Measurements from ENCODE around the gene ATP11C. TPM values are rescaled to one million over a fixed set of nuclear protein-coding genes. Genes with fewer than 3 reads are reported as not detected.
A peak's percentile ranks its signal among the peaks of the same experiment; 100 is the strongest.

ATP11C gene
- total RNA-seq (2013; cell fraction: nucleolus; rRNA removed) = 74.3 and 78.5 TPM in 2 replicates
- total RNA-seq (2014; rRNA removed) = 41.4 and 52.4 TPM in 2 replicates
- 43.9 and 44.0 TPM in 2 replicates for total RNA-seq (2014; rRNA removed; fragmentation: Illumina TruSeq; extraction: Trizol)
- total RNA-seq (2021) = 30.5 and 31.5 TPM in 2 replicates
- 10.2 TPM for polyA plus RNA-seq (2011; ENCODE audit: low read depth)
- polyA plus RNA-seq (2011; rRNA removed) = 36.6 and 57.4 TPM in 2 replicates
- polyA plus RNA-seq (2011; cell fraction: cytosol; rRNA removed) = 10.2 and 12.1 TPM in 2 replicates
- polyA plus RNA-seq (2011; cell fraction: nucleus; rRNA removed) = 24.0 and 24.8 TPM in 2 replicates
- polyA plus RNA-seq (2012) = 16.2 and 18.6 TPM in 2 replicates
- polyA plus RNA-seq (2014; fragmentation: Illumina TruSeq; extraction: Trizol) = 29.1 and 38.2 TPM in 2 replicates
- 10 to 100 TPM; 16.2 to 19.1 TPM for polyA plus RNA-seq (2014; fragmentation: Nextera tagmentation; extraction: Ambion mirVana)
- 20.4 and 22.0 TPM in 2 replicates for polyA plus RNA-seq (2014; rRNA removed)
- polyA plus RNA-seq (2016; fragmentation: Nextera tagmentation; extraction: Ambion mirVana) = 10 to 100 TPM; 16.4 to 18.2 TPM
- polyA minus RNA-seq (2011; rRNA and poly(A)+ RNA removed) = 29.5 and 42.8 TPM in 2 replicates
- polyA minus RNA-seq (2011; cell fraction: cytosol; rRNA and poly(A)+ RNA removed) = 20.7 and 25.9 TPM in 2 replicates
- 44.0 and 51.5 TPM in 2 replicates for polyA minus RNA-seq (2011; cell fraction: nucleus; rRNA and poly(A)+ RNA removed)
- Bru-seq, nascent RNA = percentile 71 among the genes with signal in this experiment
- BruChase-seq, experiment 1, labeled RNA remaining after a 6-hour chase = percentile 76 among the genes with signal in this experiment
- percentile 77 among the genes with signal in this experiment for BruChase-seq, experiment 2, labeled RNA remaining after a 2-hour chase
- long read RNA-seq, experiment 1, partial matches to known transcripts = 5 of 10 reads
- long read RNA-seq, experiment 1, other reads (novel, unspliced or antisense) = 5 of 10 reads
- long read RNA-seq, experiment 2, partial matches to known transcripts = 49 of 91 reads
- long read RNA-seq, experiment 2, other reads (novel, unspliced or antisense) = 41 of 91 reads

- DNase-seq (ENCODE audit: low read depth, low spot score) (peak; percentile 46), FAIRE-seq (peak; percentile 35), ATAC-seq (peak; percentile 82)
- CTCF ChIA-PET = interaction anchor here (0.6 to 1.7 kb wide), 6 partner anchors 107 to 374 kb away, joined by 3 to 5 read pairs (median 4); no protein-coding TSS in a partner anchor
- H3K4me3 ChIP-seq = peak within 1 kb of the TSS; percentile 79
- POLR2A ChIA-PET = no interaction called here
- intact Hi-C loops (cut with micrococcal nuclease; ENCODE audit: unreplicated experiment) = loop anchor here (5.0 to 10.0 kb wide), 5 partner anchors 41 to 381 kb away; no protein-coding TSS in a partner anchor
- H3K9ac ChIP-seq (ENCODE audit: control insufficient read depth, insufficient read depth, low read length) = peak within 1 kb of the TSS; percentile 73
- no peaks in the 10 kb centered on the region for H3K4me1 ChIP-seq (ENCODE audit: control insufficient read depth, insufficient read depth, low read length)
- H4K20me1 ChIP-seq (ENCODE audit: control insufficient read depth, insufficient read depth) = no peaks in the 10 kb centered on the region
- H3K9me3 ChIP-seq (replicated peaks; ENCODE audit: control insufficient read depth, insufficient read depth, low read length) = no peaks in the 10 kb centered on the region
- H3K27ac ChIP-seq (ENCODE audit: control insufficient read depth, insufficient read depth) = peak within 1 kb of the TSS; percentile 83
- no peaks in the 10 kb centered on the region for H3K27me3 ChIP-seq (replicated peaks in 1 of 2; ENCODE audit: control insufficient read depth in 2 of 2, insufficient read depth in 2 of 2, low read length in 1 of 2)
- WGBS (ENCODE audit: insufficient coverage, insufficient replicate concordance, low lambda C conversion rate, missing lambda C conversion rate) = 38% methylated on average over 43 of the region's 52 CpGs
- no peaks in the 10 kb centered on the region for H3K36me3 ChIP-seq (ENCODE audit: control insufficient read depth in 2 of 2, insufficient read depth in 2 of 2, low read length in 1 of 2)
- no TSS peak for BruUV-seq (replicated peaks)
- peaks cover 42% of the 10 kb centered on the region for H3K79me2 ChIP-seq (ENCODE audit: control insufficient read depth, insufficient read depth, low read length)
- H3K4me2 ChIP-seq (ENCODE audit: control insufficient read depth, insufficient read depth) = no peak within 1 kb of the TSS; the same call in none of the 2 replicates
- peak within 1 kb of the TSS; percentile 67 for H2AFZ ChIP-seq (ENCODE audit: control insufficient read depth, low read depth, low read length)
- SMC1A ChIA-PET (ENCODE audit: uncharacterized antibody, unreplicated experiment) = interaction anchor here (0.6 to 1.1 kb wide), 3 partner anchors 9 to 1158 kb away, joined by 3 to 5 read pairs (median 3); no protein-coding TSS in a partner anchor
- RAD21 ChIA-PET (ENCODE audit: unreplicated experiment) = interaction anchor here (0.7 to 1.1 kb wide), 4 partner anchors 9 to 193 kb away, joined by 3 to 5 read pairs (median 4); no protein-coding TSS in a partner anchor
- in situ Hi-C loops (cut with MboI) = loop anchor here (10.0 kb wide), 1 partner anchor 378 kb away; no protein-coding TSS in a partner anchor
- TF ChIP-seq IKZF1 (conservative IDR thresholded peaks at IDR 0.05) (no peak; the same call in 1 of the 2 replicates), TARDBP (IDR thresholded peaks at IDR 0.05; ENCODE audit: borderline replicate concordance) (0 out of 2 replicates have a peak, but pooled peaks have one; percentile 62), SIX5 (IDR thresholded peaks at IDR 0.05; ENCODE audit: low read depth, low read length, severe bottlenecking) (peak; percentile 77), KDM1A (IDR thresholded peaks at IDR 0.05; ENCODE audit: borderline replicate concordance) (no peak), PML (IDR thresholded peaks at IDR 0.05; ENCODE audit: low read length) (peak; percentile 67; the same call in 1 of the 2 replicates), CTCF (IDR thresholded peaks at IDR 0.05 in 2 of 3, conservative IDR thresholded peaks at IDR 0.05 in 1 of 3; ENCODE audit: control insufficient read depth in 2 of 3, extremely low read depth in 1 of 3, insufficient read depth in 1 of 3, low read depth in 3 of 3, low read length in 3 of 3) (peak in 2 of 3 experiments; percentile 11 to 50; a peak in 3 of 6 replicates), CBX5 (IDR thresholded peaks at IDR 0.05; ENCODE audit: low read depth) (0 out of 2 replicates have a peak, but pooled peaks have one; percentile 44), RAD21 (IDR thresholded peaks at IDR 0.05; ENCODE audit: insufficient read depth, low read depth, low read length) (peak; percentile 69), NR2F1 (conservative IDR thresholded peaks at IDR 0.05) (0 out of 2 replicates have a peak, but pooled peaks have one; percentile 5), SRF (IDR thresholded peaks at IDR 0.05; ENCODE audit: low read depth in 2 of 2, low read length in 2 of 2) (0 out of 4 replicates have a peak, but pooled peaks of 1 of the 2 experiments have one; percentile 15), POLR2A (IDR thresholded peaks at IDR 0.05; ENCODE audit: low read depth, low read length) (peak; percentile 88), CREB1 (IDR thresholded peaks at IDR 0.05; ENCODE audit: low read depth) (peak; percentile 59; the same call in 1 of the 2 replicates), PAX5 (IDR thresholded peaks at IDR 0.05; ENCODE audit: borderline replicate concordance, low read depth, low read length) (0 out of 2 replicates have a peak, but pooled peaks have one; percentile 32), POLR2AphosphoS2 (IDR thresholded peaks at IDR 0.05; ENCODE audit: low read depth, low read length) (peak; percentile 56; the same call in 1 of the 2 replicates), SMAD5 (IDR thresholded peaks at IDR 0.05; ENCODE audit: low read depth) (peak; percentile 34; the same call in 1 of the 2 replicates), NRF1 (conservative IDR thresholded peaks at IDR 0.05; ENCODE audit: low read depth, low read length) (0 out of 2 replicates have a peak, but pooled peaks have one; percentile 20), TAF1 (IDR thresholded peaks at IDR 0.05; ENCODE audit: borderline replicate concordance, low read depth, low read length) (peak; percentile 66; the same call in 1 of the 2 replicates), SREBF1 (IDR thresholded peaks at IDR 0.05; ENCODE audit: low read length) (no peak)
Observed at GRCh38 chrX:139932901-139933796, at the start of gene ATP11C. TSS of gene ATP11C (minus strand) at chrX:139933053. CDS start at chrX:139932042, 1,011 bp downstream.
